HepG2 (cell line): ENCODE data around the gene S100A4. TPM values are rescaled to one million over a fixed set of nuclear protein-coding genes. Genes with fewer than 3 reads are reported as not detected.

Source experiments
- CHD2 ChIP-seq: IDR thresholded peaks from 2 replicates; pipeline ENCODE4 v1.6.1; 2011; ENCODE audit warnings: low read depth, low read length, improper control_type of control experiment
- GTF2F1 ChIP-seq: fragments of 150-350 bp; IDR thresholded peaks from 2 replicates; pipeline ENCODE4 v1.6.1; 2014; ENCODE audit warnings: low read length
- KDM5A ChIP-seq: fragments of 200-600 bp; sonication (generic); IDR thresholded peaks from 2 replicates; pipeline ENCODE4 v1.7.0; 2018; ENCODE audit warnings: antibody characterized with exemption, mild to moderate bottlenecking, low read length, borderline replicate concordance
- NFIC ChIP-seq: IDR thresholded peaks from 2 replicates; pipeline ENCODE4 v1.6.1; 2012; ENCODE audit warnings: mild to moderate bottlenecking, low read length, inconsistent platforms
- NR1H2 ChIP-seq: sonication (generic); formaldehyde crosslinking; IDR thresholded peaks from 2 replicates; pipeline ENCODE4 v1.8.1; 2022; ENCODE audit warnings: low read depth, missing genetic modification reagents, borderline replicate concordance
- STAT6 ChIP-seq: sonication (generic); formaldehyde crosslinking; IDR thresholded peaks from 2 replicates; pipeline ENCODE4 v1.4.0; 2020; ENCODE audit warnings: missing genetic modification reagents, mild to moderate bottlenecking, borderline replicate concordance
- SUZ12 ChIP-seq: fragments of 150-350 bp; IDR thresholded peaks from 2 replicates; pipeline ENCODE4 v1.6.1; 2014; ENCODE audit warnings: low read depth, low read length
- YEATS4 ChIP-seq: sonication (generic); formaldehyde crosslinking; IDR thresholded peaks from 2 replicates; pipeline ENCODE4 v1.4.0; 2020; ENCODE audit warnings: missing genetic modification reagents, borderline replicate concordance
- ZFP62 ChIP-seq: sonication (generic); formaldehyde crosslinking; IDR thresholded peaks from 2 replicates; pipeline ENCODE4 v1.4.0; 2020; ENCODE audit warnings: missing genetic modification reagents
- ZMYM4 ChIP-seq: sonication (generic); formaldehyde crosslinking; IDR thresholded peaks from 2 replicates; pipeline ENCODE4 v1.8.1; 2023; ENCODE audit warnings: mild to moderate bottlenecking, missing genetic modification reagents
- ZNF124 ChIP-seq: sonication (generic); formaldehyde crosslinking; IDR thresholded peaks from 2 replicates; pipeline ENCODE4 v1.4.0; 2020; ENCODE audit warnings: missing genetic modification reagents
- ZNF180 ChIP-seq: sonication (generic); formaldehyde crosslinking; IDR thresholded peaks from 2 replicates; pipeline ENCODE4 v1.4.0; 2020; ENCODE audit warnings: low read depth, missing genetic modification reagents, borderline replicate concordance
- ZNF530 ChIP-seq: sonication (generic); formaldehyde crosslinking; IDR thresholded peaks from 2 replicates; pipeline ENCODE4 v1.5.0; 2020; ENCODE audit warnings: low read depth, mild to moderate bottlenecking, missing genetic modification reagents
- ZNF572 ChIP-seq: sonication (generic); formaldehyde crosslinking; IDR thresholded peaks from 2 replicates; pipeline ENCODE4 v1.5.1; 2020; ENCODE audit warnings: mild to moderate bottlenecking, missing genetic modification reagents
- polyA plus RNA-seq, 8 experiments: library from polyadenylated mRNA; depleted of rRNA in 3 of 8; stranded (reverse) in 7 of 8; unstranded in 1 of 8; fragments of >200 nt; fragmentation: Illumina TruSeq in 4 of 8; extraction: Trizol in 4 of 8; gene quantifications; 2 replicates each; pipeline versions ENCODE4 v1.2.1 to v1.2.3, GENCODE V29; 2011 to 2016; ENCODE audit warnings: low read depth in 4 of 8, missing spikeins in 1 of 8, mixed read lengths in 1 of 8; ENCODE audit not compliant: insufficient read depth in 1 of 8
- total RNA-seq, 5 experiments: library from RNA; depleted of rRNA; stranded (reverse); fragments of >200 nt; fragmentation: Illumina TruSeq; extraction: Trizol; gene quantifications; 2 replicates each; pipeline ENCODE4 v1.2.3, GENCODE V29; 2016; ENCODE audit warnings: low read depth in 1 of 5
- TF ChIP-seq, protein P1 (sequence below): IDR thresholded peaks from 2 replicates; pipeline ENCODE4 v1.6.1; 2018; ENCODE audit warnings: missing genetic modification reagents
- TF ChIP-seq, protein P2 (sequence below): sonication (generic); formaldehyde crosslinking; IDR thresholded peaks from 2 replicates; pipeline ENCODE4 v1.4.0; 2020; ENCODE audit warnings: missing genetic modification reagents, mild to moderate bottlenecking, borderline replicate concordance
- TF ChIP-seq, protein P3 (sequence below): sonication (generic); formaldehyde crosslinking; IDR thresholded peaks from 2 replicates; pipeline ENCODE4 v1.5.0; 2020; ENCODE audit warnings: mild to moderate bottlenecking, missing genetic modification reagents, borderline replicate concordance
- TF ChIP-seq, protein P4 (sequence below): sonication (generic); formaldehyde crosslinking; IDR thresholded peaks from 2 replicates; pipeline ENCODE4 v1.4.0; 2020; ENCODE audit warnings: missing genetic modification reagents

S100A4 gene
- total and polyA plus RNA-seq, 2 of the 13 experiments (the other 11 are each of a cell fraction or from before 2014, with no cell fraction given) = 12.9 to 20.2 TPM

GRCh38 chr1:153532769-153533599 lies 12.6 kb downstream of the S100A4 start (continued):
- TF ChIP-seq, protein P1, sequence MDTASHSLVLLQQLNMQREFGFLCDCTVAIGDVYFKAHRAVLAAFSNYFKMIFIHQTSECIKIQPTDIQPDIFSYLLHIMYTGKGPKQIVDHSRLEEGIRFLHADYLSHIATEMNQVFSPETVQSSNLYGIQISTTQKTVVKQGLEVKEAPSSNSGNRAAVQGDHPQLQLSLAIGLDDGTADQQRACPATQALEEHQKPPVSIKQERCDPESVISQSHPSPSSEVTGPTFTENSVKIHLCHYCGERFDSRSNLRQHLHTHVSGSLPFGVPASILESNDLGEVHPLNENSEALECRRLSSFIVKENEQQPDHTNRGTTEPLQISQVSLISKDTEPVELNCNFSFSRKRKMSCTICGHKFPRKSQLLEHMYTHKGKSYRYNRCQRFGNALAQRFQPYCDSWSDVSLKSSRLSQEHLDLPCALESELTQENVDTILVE (CRISPR knock-in tag) = no peak
- TF ChIP-seq ZNF572 (CRISPR knock-in tag) (no peak), KDM5A (no peak; the same call in 1 of the 2 replicates), SUZ12 (no peak), NFIC (no peak), NR1H2 (no peak), ZNF530 (CRISPR knock-in tag) (no peak), CHD2 (no peak), ZMYM4 (CRISPR knock-in tag) (no peak), YEATS4 (CRISPR knock-in tag) (peak; percentile 31; the same call in 1 of the 2 replicates), ZFP62 (CRISPR knock-in tag) (no peak), ZNF124 (CRISPR knock-in tag) (no peak), STAT6 (CRISPR knock-in tag) (no peak), ZNF180 (no peak), GTF2F1 (no peak)
- TF ChIP-seq, protein P2, sequence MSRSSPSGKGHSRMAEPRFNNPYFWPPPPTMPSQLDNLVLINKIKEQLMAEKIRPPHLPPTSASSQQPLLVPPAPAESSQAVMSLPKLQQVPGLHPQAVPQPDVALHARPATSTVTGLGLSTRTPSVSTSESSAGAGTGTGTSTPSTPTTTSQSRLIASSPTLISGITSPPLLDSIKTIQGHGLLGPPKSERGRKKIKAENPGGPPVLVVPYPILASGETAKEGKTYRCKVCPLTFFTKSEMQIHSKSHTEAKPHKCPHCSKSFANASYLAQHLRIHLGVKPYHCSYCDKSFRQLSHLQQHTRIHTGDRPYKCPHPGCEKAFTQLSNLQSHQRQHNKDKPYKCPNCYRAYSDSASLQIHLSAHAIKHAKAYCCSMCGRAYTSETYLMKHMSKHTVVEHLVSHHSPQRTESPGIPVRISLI (CRISPR knock-in tag) = no peak
- TF ChIP-seq, protein P3, sequence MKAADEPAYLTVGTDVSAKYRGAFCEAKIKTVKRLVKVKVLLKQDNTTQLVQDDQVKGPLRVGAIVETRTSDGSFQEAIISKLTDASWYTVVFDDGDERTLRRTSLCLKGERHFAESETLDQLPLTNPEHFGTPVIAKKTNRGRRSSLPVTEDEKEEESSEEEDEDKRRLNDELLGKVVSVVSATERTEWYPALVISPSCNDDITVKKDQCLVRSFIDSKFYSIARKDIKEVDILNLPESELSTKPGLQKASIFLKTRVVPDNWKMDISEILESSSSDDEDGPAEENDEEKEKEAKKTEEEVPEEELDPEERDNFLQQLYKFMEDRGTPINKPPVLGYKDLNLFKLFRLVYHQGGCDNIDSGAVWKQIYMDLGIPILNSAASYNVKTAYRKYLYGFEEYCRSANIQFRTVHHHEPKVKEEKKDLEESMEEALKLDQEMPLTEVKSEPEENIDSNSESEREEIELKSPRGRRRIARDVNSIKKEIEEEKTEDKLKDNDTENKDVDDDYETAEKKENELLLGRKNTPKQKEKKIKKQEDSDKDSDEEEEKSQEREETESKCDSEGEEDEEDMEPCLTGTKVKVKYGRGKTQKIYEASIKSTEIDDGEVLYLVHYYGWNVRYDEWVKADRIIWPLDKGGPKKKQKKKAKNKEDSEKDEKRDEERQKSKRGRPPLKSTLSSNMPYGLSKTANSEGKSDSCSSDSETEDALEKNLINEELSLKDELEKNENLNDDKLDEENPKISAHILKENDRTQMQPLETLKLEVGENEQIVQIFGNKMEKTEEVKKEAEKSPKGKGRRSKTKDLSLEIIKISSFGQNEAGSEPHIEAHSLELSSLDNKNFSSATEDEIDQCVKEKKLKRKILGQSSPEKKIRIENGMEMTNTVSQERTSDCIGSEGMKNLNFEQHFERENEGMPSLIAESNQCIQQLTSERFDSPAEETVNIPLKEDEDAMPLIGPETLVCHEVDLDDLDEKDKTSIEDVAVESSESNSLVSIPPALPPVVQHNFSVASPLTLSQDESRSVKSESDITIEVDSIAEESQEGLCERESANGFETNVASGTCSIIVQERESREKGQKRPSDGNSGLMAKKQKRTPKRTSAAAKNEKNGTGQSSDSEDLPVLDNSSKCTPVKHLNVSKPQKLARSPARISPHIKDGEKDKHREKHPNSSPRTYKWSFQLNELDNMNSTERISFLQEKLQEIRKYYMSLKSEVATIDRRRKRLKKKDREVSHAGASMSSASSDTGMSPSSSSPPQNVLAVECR (CRISPR knock-in tag) = peak; percentile 53; the same call in 1 of the 2 replicates
- TF ChIP-seq, protein P4, sequence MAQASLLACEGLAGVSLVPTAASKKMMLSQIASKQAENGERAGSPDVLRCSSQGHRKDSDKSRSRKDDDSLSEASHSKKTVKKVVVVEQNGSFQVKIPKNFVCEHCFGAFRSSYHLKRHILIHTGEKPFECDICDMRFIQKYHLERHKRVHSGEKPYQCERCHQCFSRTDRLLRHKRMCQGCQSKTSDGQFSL (CRISPR knock-in tag) = 0 out of 2 replicates have a peak, but pooled peaks have one; percentile 30
